ENCODE results near the gene LVRN.

GRCh38 chr5:116058346-116058936, 96.2 kb downstream of the LVRN start:
- TF ChIP-seq CTCF (conservative IDR thresholded peaks at IDR 0.05; ENCODE audit: low read depth, low read length) (no peak), EZH2 (IDR thresholded peaks at IDR 0.05; ENCODE audit: low read length, unreplicated experiment) (no peak), EZH2phosphoT487 (IDR thresholded peaks at IDR 0.05; ENCODE audit: borderline replicate concordance, low read length) (no peak)
